Transverse colon (tissue), 4 donors: Measurements from ENCODE around the gene IRX1. TPM values are rescaled to one million over a fixed set of nuclear protein-coding genes. Genes with fewer than 3 reads are reported as not detected.

Experiments used
- DNase-seq: peaks from one replicate; pipeline ENCODE4 v3.0.0-alpha.2; 2019
- H3K27ac ChIP-seq, 4 donors: fragments of 200-600 bp; sonication (generic); 2 replicates each; pipeline ENCODE4 v1.5.1; 2016 to 2018; ENCODE audit warnings: inconsistent platforms in 4 of 4
- H3K27me3 ChIP-seq: fragments of 200-600 bp; sonication (generic); 2 replicates; pipeline ENCODE4 v1.5.1; 2017; ENCODE audit warnings: inconsistent platforms
- H3K36me3 ChIP-seq, 4 donors: fragments of 200-600 bp; sonication (generic); 2 replicates each; pipeline ENCODE4 v1.5.1; 2017 to 2019; ENCODE audit warnings: inconsistent platforms in 4 of 4
- H3K4me1 ChIP-seq, 4 donors: fragments of 200-600 bp; sonication (generic); 2 replicates each; pipeline ENCODE4 v1.5.1; 2017 to 2020; ENCODE audit warnings: inconsistent platforms in 4 of 4
- H3K4me3 ChIP-seq, 4 donors: fragments of 200-600 bp; sonication (generic); 1 replicate in 1 of 4; 2 replicates in 3 of 4; pipeline versions ENCODE4 v1.5.1 to v1.6.1; 2017 to 2019; ENCODE audit warnings: inconsistent platforms in 4 of 4
- H3K9me3 ChIP-seq, 2 donors: fragments of 200-600 bp; sonication (generic); 2 replicates each; pipeline ENCODE4 v1.5.1; 2017 to 2019; ENCODE audit warnings: inconsistent platforms in 2 of 2
- EP300 ChIP-seq: sonication (generic); formaldehyde crosslinking; IDR thresholded peaks from one replicate; pipeline ENCODE4 v1.6.1; 2017; ENCODE audit warnings: antibody characterized with exemption, low read depth
- POLR2A ChIP-seq: fragments of 450-650 bp; IDR thresholded peaks from one replicate; pipeline ENCODE4 v1.6.1; 2016; ENCODE audit warnings: antibody characterized with exemption, mild to moderate bottlenecking, moderate library complexity
- POLR2AphosphoS5 ChIP-seq, 3 donors: sonication (generic); formaldehyde crosslinking; IDR thresholded peaks; one replicate each; pipeline ENCODE4 v1.6.1; 2016; ENCODE audit warnings: antibody characterized with exemption in 3 of 3
- WGBS, 2 donors: methylation state at CpG; one replicate each; pipeline ENCODE4 v1.1.5; 2018; ENCODE audit warnings: low coverage in 1 of 2; 5-methylcytosine and 5-hydroxymethylcytosine counted together
- in situ Hi-C, 4 donors: fragments of 200-750 bp; cut with MboI; loops; one replicate each; pipeline versions ENCODE4 v1.15.0 to v1.15.1; 2017; ENCODE audit warnings: low sequenced_read_pairs in 3 of 4, low pct_ligation_motif_present in 1 of 4, low pct_unique_long_range_greater_than_20kb in 1 of 4
- intact Hi-C: fragments of 100-400 bp; cut with DNase I; formaldehyde crosslinking; loops from one replicate; pipeline ENCODE4 v1.15.1; 2023; ENCODE audit warnings: low total_unique reads
- total RNA-seq, 4 donors: library from RNA; depleted of rRNA; stranded (reverse); fragments of >200 nt; gene quantifications; one replicate each; pipeline ENCODE4 v1.1.0, GENCODE V29; 2016
- TF ChIP-seq, protein P1 (sequence below), 5 experiments: fragments of 200-600 bp in 3 of 5; fragments of 450-650 bp in 2 of 5; sonication (generic) in 3 of 5; IDR thresholded peaks; 1 replicate in 2 of 5; 2 replicates in 3 of 5; pipeline ENCODE4 v1.5.1; 2016 to 2017; ENCODE audit warnings: antibody characterized with exemption in 5 of 5, inconsistent platforms in 3 of 5, mild to moderate bottlenecking in 2 of 5, moderate library complexity in 1 of 5

Gene IRX1
- total RNA-seq, 4 donors from 2014 or later = not detected

DNA sequence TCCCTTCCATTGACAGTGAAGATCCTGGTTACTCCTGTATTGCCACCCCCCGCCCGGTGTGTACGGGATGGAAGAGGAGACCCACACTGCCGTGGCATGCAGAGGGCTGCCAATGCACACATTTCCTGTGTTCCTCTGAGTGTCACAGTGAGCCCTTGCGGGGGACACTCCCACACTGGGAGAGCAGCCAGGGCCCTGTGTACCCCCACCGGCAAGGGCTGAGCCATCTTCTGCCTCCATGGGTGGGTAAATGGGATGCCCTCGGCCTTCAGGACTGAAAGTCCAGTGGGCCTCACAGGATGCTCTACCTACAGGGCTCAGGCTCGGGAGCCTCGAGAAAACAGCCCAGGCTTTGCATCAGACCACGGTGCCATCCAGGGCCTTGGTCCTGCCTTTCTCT, 18.1 kb downstream of the IRX1 start:
- Histone ChIP-seq H3K9me3 (no peaks in the 10 kb centered on the region), H3K27ac (no peak overlapping the region), H3K4me3 (no peak overlapping the region), H3K27me3 (no peaks in the 10 kb centered on the region), H3K36me3 (no peaks in the 10 kb centered on the region), H3K4me1 (no peaks in the 10 kb centered on the region)
- TF ChIP-seq POLR2AphosphoS5 (IDR thresholded peaks at IDR 0.05) = no peak
- TF ChIP-seq, protein P1, sequence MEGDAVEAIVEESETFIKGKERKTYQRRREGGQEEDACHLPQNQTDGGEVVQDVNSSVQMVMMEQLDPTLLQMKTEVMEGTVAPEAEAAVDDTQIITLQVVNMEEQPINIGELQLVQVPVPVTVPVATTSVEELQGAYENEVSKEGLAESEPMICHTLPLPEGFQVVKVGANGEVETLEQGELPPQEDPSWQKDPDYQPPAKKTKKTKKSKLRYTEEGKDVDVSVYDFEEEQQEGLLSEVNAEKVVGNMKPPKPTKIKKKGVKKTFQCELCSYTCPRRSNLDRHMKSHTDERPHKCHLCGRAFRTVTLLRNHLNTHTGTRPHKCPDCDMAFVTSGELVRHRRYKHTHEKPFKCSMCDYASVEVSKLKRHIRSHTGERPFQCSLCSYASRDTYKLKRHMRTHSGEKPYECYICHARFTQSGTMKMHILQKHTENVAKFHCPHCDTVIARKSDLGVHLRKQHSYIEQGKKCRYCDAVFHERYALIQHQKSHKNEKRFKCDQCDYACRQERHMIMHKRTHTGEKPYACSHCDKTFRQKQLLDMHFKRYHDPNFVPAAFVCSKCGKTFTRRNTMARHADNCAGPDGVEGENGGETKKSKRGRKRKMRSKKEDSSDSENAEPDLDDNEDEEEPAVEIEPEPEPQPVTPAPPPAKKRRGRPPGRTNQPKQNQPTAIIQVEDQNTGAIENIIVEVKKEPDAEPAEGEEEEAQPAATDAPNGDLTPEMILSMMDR (IDR thresholded peaks at IDR 0.05) = no peak
- TF ChIP-seq POLR2A = no peak
- TF ChIP-seq EP300 = no peak
- intact Hi-C loops = no loop called here
- in situ Hi-C loops = no loop called here
- 74 to 100% methylated on average over 1 to 9 of the region's 10 CpGs for WGBS, 2 donors
- DNase-seq = no peak

DNA sequence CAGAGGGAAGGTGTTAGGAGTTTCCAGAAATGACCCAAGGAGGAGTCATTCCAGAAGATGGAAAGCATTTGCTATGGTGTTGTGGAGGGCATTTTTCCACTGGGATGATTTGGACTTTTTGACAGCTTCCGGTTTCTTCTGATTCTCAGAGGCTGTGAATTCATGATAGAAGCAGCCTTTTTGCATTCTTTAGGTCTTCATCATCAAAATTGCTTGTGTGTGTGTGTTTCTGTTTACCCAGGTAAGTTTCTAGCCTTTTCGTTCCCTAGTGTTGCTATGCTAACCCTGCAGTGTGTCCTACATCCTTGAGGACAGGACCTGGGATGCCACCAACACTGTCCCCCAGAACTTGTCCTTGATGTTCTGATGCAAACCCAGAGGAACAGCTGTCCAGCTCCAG, 19.6 kb downstream of the IRX1 start:
- in situ Hi-C loops (no loop called here), intact Hi-C loops (no loop called here)

DNA sequence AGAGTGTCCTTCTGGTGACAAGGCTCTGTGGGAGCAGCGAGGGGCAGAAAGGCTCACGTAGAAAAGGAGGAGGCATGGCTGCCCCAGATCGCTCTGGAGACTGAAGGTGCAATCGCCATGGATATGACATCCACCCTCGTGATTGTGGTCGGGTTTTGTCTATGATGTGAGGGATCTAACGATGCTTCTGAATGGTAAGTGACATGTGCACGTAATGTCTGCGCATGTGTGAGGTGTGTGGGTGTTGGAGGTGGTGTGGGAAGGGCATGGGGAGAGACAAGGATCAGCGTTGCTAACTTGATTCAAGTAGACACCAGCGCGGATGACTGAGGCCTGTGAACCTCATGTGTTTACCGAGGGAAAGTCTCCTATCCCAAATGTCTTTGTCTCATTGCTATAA, 20.2 kb downstream of the IRX1 start:
- TF ChIP-seq, protein P1 (IDR thresholded peaks at IDR 0.05) = no peak
- TF ChIP-seq POLR2AphosphoS5 (IDR thresholded peaks at IDR 0.05) (no peak), POLR2A (no peak), EP300 (no peak)
- WGBS, 2 donors = 91 to 92% methylated on average over 9 to 13 of the region's 13 CpGs

More for the DNA sequence above, 19.6 kb downstream of the IRX1 start:
- no peaks in the 10 kb centered on the region for H3K27me3 ChIP-seq
- no peak overlapping the region for H3K27ac ChIP-seq
- no peaks in the 10 kb centered on the region for H3K9me3 ChIP-seq
- TF ChIP-seq POLR2AphosphoS5 (IDR thresholded peaks at IDR 0.05) (no peak), POLR2A (no peak), EP300 (no peak)
- TF ChIP-seq, protein P1 (IDR thresholded peaks at IDR 0.05) = no peak
- no peak overlapping the region for H3K4me3 ChIP-seq
- no peaks in the 10 kb centered on the region for H3K4me1 ChIP-seq
- no peak for DNase-seq
- WGBS, 2 donors = 63 to 66% methylated on average over 1 to 2 of the region's 2 CpGs
- no peaks in the 10 kb centered on the region for H3K36me3 ChIP-seq

DNA sequence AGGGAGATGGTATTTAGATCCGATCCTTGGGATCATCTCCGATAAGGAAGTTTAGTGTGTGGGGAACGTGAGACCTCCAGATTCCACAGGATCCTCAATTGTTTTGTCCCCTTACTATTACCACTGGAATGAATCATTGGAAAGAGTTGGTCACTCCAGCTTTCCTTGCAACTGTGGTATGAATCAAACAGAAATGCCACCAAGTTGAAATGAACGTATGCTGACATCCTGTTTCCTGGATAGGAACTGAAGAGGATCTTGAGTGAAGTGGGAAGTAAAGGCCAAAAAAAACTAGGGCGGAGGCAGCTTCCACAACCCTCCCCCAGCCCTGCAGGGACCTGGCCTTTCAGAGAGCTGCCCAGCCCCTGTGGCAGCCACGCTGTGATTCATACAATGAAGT, 23.9 kb downstream of the IRX1 start:
- Histone ChIP-seq H3K27me3 (no peaks in the 10 kb centered on the region), H3K36me3 (no peaks in the 10 kb centered on the region), H3K4me1 (no peaks in the 10 kb centered on the region), H3K27ac (no peak overlapping the region), H3K4me3 (no peak overlapping the region), H3K9me3 (no peaks in the 10 kb centered on the region)
- WGBS, 2 donors = 71 to 80% methylated on average over 1 to 6 of the region's 6 CpGs
- TF ChIP-seq, protein P1 (IDR thresholded peaks at IDR 0.05) = no peak
- TF ChIP-seq EP300 = no peak
- no peak for TF ChIP-seq POLR2AphosphoS5 (IDR thresholded peaks at IDR 0.05)
- TF ChIP-seq POLR2A = no peak
- in situ Hi-C loops (no loop called here), intact Hi-C loops (no loop called here)
- no peak for DNase-seq

More for the DNA sequence above, 20.2 kb downstream of the IRX1 start:
- H3K4me3 ChIP-seq = no peak overlapping the region
- intact Hi-C loops (no loop called here), in situ Hi-C loops (no loop called here)
- no peaks in the 10 kb centered on the region for H3K4me1 ChIP-seq
- H3K27ac ChIP-seq = no peak overlapping the region
- no peaks in the 10 kb centered on the region for H3K36me3 ChIP-seq
- no peak for DNase-seq
- no peaks in the 10 kb centered on the region for H3K27me3 ChIP-seq
- H3K9me3 ChIP-seq = no peaks in the 10 kb centered on the region
